HCT116 (cell line): ENCODE measurements around the gene MTMR1. TPM values are rescaled to one million over a fixed set of nuclear protein-coding genes. Genes with fewer than 3 reads are reported as not detected.

Experiments
- ATAC-seq: fragments of 200-7000 bp; cut with Tn5 transposase; 2 replicates; pipeline ENCODE4 v1.9.1; 2020; ENCODE audit warnings: mild to moderate bottlenecking, moderate library complexity
- BruUV-seq: library from RNA; stranded (reverse); fragments of 400-500 nt; replicated peaks from 2 replicates; lab custom pipeline; 2021; lab: Mats Ljungman, UMichigan
- CTCF ChIA-PET: fragments of 300-600 bp; sonication (Branson Sonifier 250); formaldehyde crosslinking; loops from one replicate; lab custom pipeline; 2021; ENCODE audit warnings: antibody characterized with exemption; lab: Charles Lee
- POLR2A ChIA-PET: fragments of 300-600, 350-600 bp; sonication (Branson Sonifier 250); formaldehyde crosslinking; loops from one replicate; lab custom pipeline; 2021; ENCODE audit warnings: antibody characterized with exemption; lab: Charles Lee
- RAD21 ChIA-PET, 2 experiments: fragments of 300-600 bp; sonication (Branson Sonifier 250); formaldehyde crosslinking; loops; one replicate each; lab custom pipeline; 2023; ENCODE audit warnings: low total read pairs in 2 of 2; ENCODE audit not compliant: uncharacterized antibody in 2 of 2, unreplicated experiment in 2 of 2, low non-redundant PET in 1 of 2; lab: Charles Lee
- DNase-seq: peaks from one replicate; pipeline ENCODE4 v3.0.0-alpha.2; 2010; ENCODE audit warnings: low read depth, low spot score
- H2AFZ ChIP-seq: fragments of 200-600 bp; shearing (Covaris generic), sonication (generic); 2 replicates; pipeline ENCODE4 v1.6.1; 2017; ENCODE audit warnings: low read depth, mixed run types, mixed read lengths, antibody characterized with exemption, low read length; ENCODE audit not compliant: poor library complexity, severe bottlenecking
- H3K27ac ChIP-seq: 2 replicates; pipeline ENCODE4 v1.5.1; 2012; ENCODE audit warnings: low read depth, low read length
- H3K27me3 ChIP-seq: fragments of 200-600 bp; sonication (generic); 2 replicates; pipeline ENCODE4 v1.6.1; 2016; ENCODE audit warnings: mixed run types, low read length, mixed read lengths; ENCODE audit not compliant: insufficient read depth
- H3K36me3 ChIP-seq, 2 experiments: fragments of 200-500 bp in 1 of 2; fragments of 200-600 bp in 1 of 2; sonication (Bioruptor generic) in 1 of 2; sonication (generic) in 1 of 2; 2 replicates each; pipeline versions ENCODE4 v1.5.1 to v1.6.1; 2014 to 2016; ENCODE audit warnings: low read length in 2 of 2, inconsistent platforms in 1 of 2, mixed read lengths in 1 of 2, mixed run types in 1 of 2; ENCODE audit not compliant: insufficient read depth in 2 of 2, control insufficient read depth in 1 of 2
- H3K4me1 ChIP-seq, 2 experiments: fragments of 200-600 bp in 1 of 2; sonication (generic) in 1 of 2; 2 replicates each; pipeline versions ENCODE4 v1.5.1 to v1.6.1; 2012 to 2017; ENCODE audit warnings: low read length in 2 of 2, inconsistent platforms in 1 of 2, mild to moderate bottlenecking in 1 of 2, mixed read lengths in 1 of 2, mixed run types in 1 of 2, moderate library complexity in 1 of 2; ENCODE audit not compliant: insufficient read depth in 2 of 2, control insufficient read depth in 1 of 2
- H3K4me2 ChIP-seq: fragments of 200-600 bp; sonication (generic); 2 replicates; pipeline ENCODE4 v1.6.1; 2017; ENCODE audit warnings: mixed run types, low read length, mixed read lengths
- H3K4me3 ChIP-seq, 2 experiments: fragments of 200-600 bp in 1 of 2; sonication (generic) in 1 of 2; replicated peaks in 1 of 2; 2 replicates each; pipeline ENCODE4 v1.5.1; 2011 to 2016; ENCODE audit warnings: low read length in 2 of 2, control low read depth in 1 of 2, low read depth in 1 of 2, mild to moderate bottlenecking in 1 of 2, mixed read lengths in 1 of 2, mixed run types in 1 of 2
- H3K79me2 ChIP-seq: fragments of 200-600 bp; sonication (generic); 2 replicates; pipeline ENCODE4 v1.6.1; 2017; ENCODE audit warnings: mild to moderate bottlenecking, mixed run types, low read length, moderate library complexity, mixed read lengths; ENCODE audit not compliant: insufficient read depth
- H3K9ac ChIP-seq: fragments of 200-600 bp; sonication (generic); 2 replicates; pipeline ENCODE4 v1.6.1; 2016; ENCODE audit warnings: low read length, mixed read lengths
- H3K9me2 ChIP-seq: fragments of 200-600 bp; sonication (generic), shearing (Covaris generic); 2 replicates; pipeline ENCODE4 v1.6.1; 2017; ENCODE audit warnings: mixed run types, mild to moderate bottlenecking, moderate library complexity; ENCODE audit not compliant: insufficient read depth
- H3K9me3 ChIP-seq, 2 experiments: fragments of 200-500 bp in 1 of 2; fragments of 200-600 bp in 1 of 2; sonication (Bioruptor generic) in 1 of 2; sonication (generic) in 1 of 2; 2 replicates each; pipeline ENCODE4 v1.6.1; 2014 to 2017; ENCODE audit warnings: low read length in 2 of 2, mixed read lengths in 2 of 2, inconsistent platforms in 1 of 2, low read depth in 1 of 2, mild to moderate bottlenecking in 1 of 2, mixed run types in 1 of 2, moderate library complexity in 1 of 2; ENCODE audit not compliant: control insufficient read depth in 1 of 2, insufficient read depth in 1 of 2
- H4K20me1 ChIP-seq: fragments of 200-600 bp; sonication (generic), shearing (Covaris generic); 2 replicates; pipeline ENCODE4 v1.6.1; 2017; ENCODE audit warnings: mixed run types, mild to moderate bottlenecking, moderate library complexity; ENCODE audit not compliant: insufficient read depth
- ATF3 ChIP-seq: IDR thresholded peaks from 2 replicates; pipeline ENCODE4 v1.6.1; 2012
- CBX3 ChIP-seq: IDR thresholded peaks from 2 replicates; pipeline ENCODE4 v1.6.1; 2012; ENCODE audit warnings: low read depth
- CEBPB ChIP-seq: IDR thresholded peaks from 2 replicates; pipeline ENCODE4 v1.6.1; 2012; ENCODE audit warnings: low read depth
- CTCF ChIP-seq, 3 experiments: fragments of 200-600 bp in 1 of 3; sonication (generic) in 1 of 3; IDR thresholded peaks in 2 of 3; conservative IDR thresholded peaks in 1 of 3; 2 replicates each; pipeline ENCODE4 v1.5.1; 2012 to 2017; ENCODE audit warnings: low read depth in 2 of 3, low read length in 2 of 3, antibody characterized with exemption in 1 of 3, borderline replicate concordance in 1 of 3, control low read depth in 1 of 3, mild to moderate bottlenecking in 1 of 3, mixed read lengths in 1 of 3, mixed run types in 1 of 3, moderate library complexity in 1 of 3; ENCODE audit not compliant: insufficient read depth in 1 of 3
- ELF1 ChIP-seq: IDR thresholded peaks from 2 replicates; pipeline ENCODE4 v1.6.1; 2012; ENCODE audit warnings: low read depth, borderline replicate concordance
- EZH2 ChIP-seq: fragments of 200-600 bp; sonication (generic); IDR thresholded peaks from 2 replicates; pipeline ENCODE4 v1.6.1; 2017; ENCODE audit warnings: antibody characterized with exemption, mixed run types
- EZH2phosphoT487 ChIP-seq: fragments of 200-600 bp; IDR thresholded peaks from 2 replicates; pipeline ENCODE4 v1.6.1; 2018; ENCODE audit warnings: antibody characterized with exemption, borderline replicate concordance
- FOSL1 ChIP-seq: IDR thresholded peaks from 2 replicates; pipeline ENCODE4 v1.6.1; 2012; ENCODE audit warnings: low read depth
- JUND ChIP-seq: IDR thresholded peaks from 2 replicates; pipeline ENCODE4 v1.6.1; 2012
- MAX ChIP-seq: IDR thresholded peaks from 2 replicates; pipeline ENCODE4 v1.6.1; 2012
- POLR2A ChIP-seq: IDR thresholded peaks from 2 replicates; pipeline ENCODE4 v1.7.0; 2011; ENCODE audit warnings: borderline replicate concordance; ENCODE audit not compliant: insufficient read depth, insufficient read length; ENCODE audit errors: extremely low read depth
- RAD21 ChIP-seq: IDR thresholded peaks from 2 replicates; pipeline ENCODE4 v1.6.1; 2012; ENCODE audit warnings: low read depth, mild to moderate bottlenecking
- REST ChIP-seq: IDR thresholded peaks from 2 replicates; pipeline ENCODE4 v1.6.1; 2012; ENCODE audit warnings: low read depth
- SIN3A ChIP-seq: IDR thresholded peaks from 2 replicates; pipeline ENCODE4 v1.6.1; 2012; ENCODE audit warnings: low read depth
- SP1 ChIP-seq: IDR thresholded peaks from 2 replicates; pipeline ENCODE4 v1.6.1; 2012; ENCODE audit warnings: low read depth
- SRF ChIP-seq: IDR thresholded peaks from 2 replicates; pipeline ENCODE4 v1.6.1; 2012; ENCODE audit warnings: low read depth
- TCF7L2 ChIP-seq: IDR thresholded peaks from 2 replicates; pipeline ENCODE4 v1.7.0; 2011; ENCODE audit warnings: borderline replicate concordance, inconsistent platforms; ENCODE audit not compliant: insufficient read depth, insufficient read length; ENCODE audit errors: extremely low read depth
- YY1 ChIP-seq: IDR thresholded peaks from 2 replicates; pipeline ENCODE4 v1.6.1; 2011; ENCODE audit warnings: low read length, low read depth, moderate library complexity, mild to moderate bottlenecking; ENCODE audit not compliant: insufficient replicate concordance; ENCODE audit errors: extremely low read depth
- ZFX ChIP-seq: fragments of 450-650 bp; IDR thresholded peaks from 2 replicates; pipeline ENCODE4 v1.6.1; 2017
- intact Hi-C: fragments of 100-400 bp; cut with micrococcal nuclease; formaldehyde crosslinking; loops from 2 replicates; pipeline ENCODE4 v1.10.0; 2022
- total RNA-seq: library from RNA; stranded (reverse); gene quantifications from one replicate; pipeline ENCODE4 v1.2.1, GENCODE V29; 2021; ENCODE audit not compliant: unreplicated experiment

Gene MTMR1
- total RNA-seq, 1 experiment from 2014 or later, result 20.0 TPM

GRCh38 chrX:150768132-150768485 is 74.9 kb downstream of the MTMR1 start:
- no TSS peak for BruUV-seq
- ATAC-seq, result no peak
- Histone ChIP-seq H3K9me2 (no peaks in the 10 kb centered on the region), H3K27ac (no peak overlapping the region), H3K79me2 (no peaks in the 10 kb centered on the region), H3K9ac (no peak overlapping the region), H3K36me3 (no peaks in the 10 kb centered on the region), H3K4me2 (no peak overlapping the region), H4K20me1 (no peaks in the 10 kb centered on the region), H3K27me3 (no peaks in the 10 kb centered on the region), H3K4me3 (no peak overlapping the region), H2AFZ (no peak overlapping the region), H3K9me3 (no peaks in the 10 kb centered on the region), H3K4me1 (no peaks in the 10 kb centered on the region)
- no peak for TF ChIP-seq RAD21
- no peak for TF ChIP-seq REST
- no peak for TF ChIP-seq MAX
- no peak for TF ChIP-seq EZH2
- no peak for TF ChIP-seq EZH2phosphoT487
- TF ChIP-seq SIN3A, result no peak
- TF ChIP-seq ELF1, result no peak
- no peak for TF ChIP-seq POLR2A
- no peak for TF ChIP-seq ATF3
- TF ChIP-seq TCF7L2, result no peak
- TF ChIP-seq JUND, result no peak
- TF ChIP-seq YY1, result no peak
- no peak for TF ChIP-seq CBX3
- TF ChIP-seq ZFX, result no peak
- TF ChIP-seq SP1, result no peak
- no peak for TF ChIP-seq CTCF (IDR thresholded peaks at IDR 0.05 in 2 of 3, conservative IDR thresholded peaks at IDR 0.05 in 1 of 3; ENCODE audit: borderline replicate concordance in 1 of 3, insufficient read depth in 1 of 3, low read depth in 2 of 3, low read length in 2 of 3)
- no peak for TF ChIP-seq SRF
- no peak for TF ChIP-seq CEBPB
- TF ChIP-seq FOSL1, result no peak
- intact Hi-C loops, result no loop called here
- DNase-seq, result no peak
- ChIA-PET RAD21 (no interaction called here), POLR2A (no interaction called here), CTCF (no interaction called here)
